Activated B cell treated with CpG ODN at 0.5 μM for 24 hours (primary cell): ENCODE data around the gene TANGO2. TPM values are rescaled to one million over a fixed set of nuclear protein-coding genes. Genes with fewer than 3 reads are reported as not detected.

Experiments
- ATAC-seq: fragments of 200-7000 bp; cut with Tn5 transposase; one replicate; pipeline ENCODE4 v1.10.0; 2021; ENCODE audit warnings: low read depth, mild to moderate bottlenecking, moderate library complexity
- CTCF ChIA-PET: fragments of 350-600 bp; sonication (Branson Sonifier 250); formaldehyde crosslinking; loops from one replicate; lab custom pipeline; 2021; ENCODE audit warnings: antibody characterized with exemption; lab: Charles Lee
- POLR2A ChIA-PET: fragments of 350-600 bp; sonication (Branson Sonifier 250); formaldehyde crosslinking; loops from one replicate; lab custom pipeline; 2021; ENCODE audit warnings: antibody characterized with exemption; lab: Charles Lee
- DNase-seq: peaks from one replicate; pipeline ENCODE4 v3.0.0; 2022
- H3K27ac Mint-ChIP-seq: one replicate; pipeline ENCODE4 v1.8.0; 2020; ENCODE audit warnings: mixed read lengths
- H3K27me3 Mint-ChIP-seq: one replicate; pipeline ENCODE4 v1.8.0; 2021; ENCODE audit warnings: mixed read lengths
- H3K36me3 Mint-ChIP-seq: one replicate; pipeline ENCODE4 v1.8.0; 2021; ENCODE audit warnings: low read depth, mixed read lengths
- H3K4me1 Mint-ChIP-seq: one replicate; pipeline ENCODE4 v1.8.0; 2021; ENCODE audit warnings: mixed read lengths
- H3K4me3 Mint-ChIP-seq: one replicate; pipeline ENCODE4 v1.8.0; 2020; ENCODE audit warnings: mild to moderate bottlenecking, mixed read lengths
- H3K9me3 Mint-ChIP-seq: one replicate; pipeline ENCODE4 v1.8.0; 2020; ENCODE audit warnings: mixed read lengths
- intact Hi-C: fragments of 100-400 bp; cut with micrococcal nuclease; formaldehyde crosslinking; loops from one replicate; pipeline ENCODE4 v1.15.1; 2024
- total RNA-seq: library from RNA; stranded (reverse); gene quantifications from 2 replicates; pipeline ENCODE4 v1.2.3, GENCODE V29; 2022
- TF ChIP-seq, protein P1 (sequence below): fragments of 200-600 bp; IDR thresholded peaks from one replicate; pipeline ENCODE4 v1.8.0; 2022; ENCODE audit warnings: antibody characterized with exemption, mild to moderate bottlenecking

Gene TANGO2
- total RNA-seq, 1 donor from 2014 or later, result 47.2 TPM

DNA sequence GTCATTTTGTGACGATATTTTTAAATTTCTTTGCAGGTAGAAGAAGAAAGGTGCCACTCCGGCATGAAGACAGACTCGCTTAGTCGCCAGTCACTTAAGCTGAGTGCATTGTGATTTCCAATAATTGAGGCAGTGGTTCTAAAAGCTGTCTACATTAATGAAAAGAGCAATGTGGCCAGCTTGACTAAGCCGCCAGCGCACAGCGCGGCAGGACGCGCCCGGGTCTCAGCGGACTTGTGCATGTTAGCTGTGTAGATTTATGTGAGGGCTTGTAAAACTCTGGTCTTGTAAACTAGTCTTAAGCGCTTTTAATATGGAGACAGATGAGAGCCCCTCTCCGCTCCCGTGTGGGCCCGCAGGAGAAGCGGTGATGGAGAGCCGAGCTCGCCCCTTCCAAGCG, 64.7 kb downstream of the TANGO2 start:
- H3K9me3 Mint-ChIP-seq, result no peaks in the 10 kb centered on the region
- TF ChIP-seq, protein P1, sequence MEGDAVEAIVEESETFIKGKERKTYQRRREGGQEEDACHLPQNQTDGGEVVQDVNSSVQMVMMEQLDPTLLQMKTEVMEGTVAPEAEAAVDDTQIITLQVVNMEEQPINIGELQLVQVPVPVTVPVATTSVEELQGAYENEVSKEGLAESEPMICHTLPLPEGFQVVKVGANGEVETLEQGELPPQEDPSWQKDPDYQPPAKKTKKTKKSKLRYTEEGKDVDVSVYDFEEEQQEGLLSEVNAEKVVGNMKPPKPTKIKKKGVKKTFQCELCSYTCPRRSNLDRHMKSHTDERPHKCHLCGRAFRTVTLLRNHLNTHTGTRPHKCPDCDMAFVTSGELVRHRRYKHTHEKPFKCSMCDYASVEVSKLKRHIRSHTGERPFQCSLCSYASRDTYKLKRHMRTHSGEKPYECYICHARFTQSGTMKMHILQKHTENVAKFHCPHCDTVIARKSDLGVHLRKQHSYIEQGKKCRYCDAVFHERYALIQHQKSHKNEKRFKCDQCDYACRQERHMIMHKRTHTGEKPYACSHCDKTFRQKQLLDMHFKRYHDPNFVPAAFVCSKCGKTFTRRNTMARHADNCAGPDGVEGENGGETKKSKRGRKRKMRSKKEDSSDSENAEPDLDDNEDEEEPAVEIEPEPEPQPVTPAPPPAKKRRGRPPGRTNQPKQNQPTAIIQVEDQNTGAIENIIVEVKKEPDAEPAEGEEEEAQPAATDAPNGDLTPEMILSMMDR, result no peak
- H3K4me1 Mint-ChIP-seq, result peaks cover 28% of the 10 kb centered on the region
- no peaks in the 10 kb centered on the region for H3K27me3 Mint-ChIP-seq
- peaks cover 49% of the 10 kb centered on the region for H3K36me3 Mint-ChIP-seq
- ChIA-PET CTCF (no interaction called here), POLR2A (no interaction called here)
- ATAC-seq (no peak), DNase-seq (no peak)
- H3K27ac Mint-ChIP-seq, result no peak overlapping the region
- intact Hi-C loops, result no loop called here
- H3K4me3 Mint-ChIP-seq, result no peak overlapping the region

DNA sequence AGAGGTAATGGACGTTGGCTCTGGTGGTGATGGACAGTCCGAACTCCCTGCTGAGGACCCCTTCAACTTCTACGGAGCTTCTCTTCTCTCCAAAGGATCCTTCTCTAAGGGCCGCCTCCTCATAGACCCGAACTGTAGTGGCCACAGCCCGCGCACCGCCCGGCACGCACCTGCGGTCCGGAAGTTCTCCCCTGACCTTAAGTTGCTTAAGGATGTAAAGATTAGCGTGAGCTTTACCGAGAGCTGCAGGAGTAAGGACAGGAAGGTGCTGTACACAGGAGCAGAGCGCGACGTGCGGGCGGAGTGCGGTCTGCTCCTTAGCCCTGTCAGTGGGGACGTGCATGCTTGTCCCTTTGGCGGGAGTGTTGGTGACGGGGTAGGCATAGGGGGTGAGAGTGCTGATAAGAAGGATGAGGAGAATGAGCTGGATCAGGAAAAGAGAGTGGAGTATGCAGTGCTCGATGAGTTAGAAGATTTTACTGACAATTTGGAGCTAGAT, 65.2 kb downstream of the TANGO2 start:
- DNase-seq (no peak), ATAC-seq (no peak)
- Mint-ChIP-seq H3K4me3 (no peak overlapping the region), H3K27ac (no peak overlapping the region), H3K4me1 (peaks cover 23% of the 10 kb centered on the region), H3K9me3 (no peaks in the 10 kb centered on the region), H3K27me3 (no peaks in the 10 kb centered on the region), H3K36me3 (peaks cover 54% of the 10 kb centered on the region)
- intact Hi-C loops, result no loop called here
- CTCF ChIA-PET, result no interaction called here
- TF ChIP-seq, protein P1, result no peak
- POLR2A ChIA-PET, result interaction anchor here (0.5 kb wide), 1 partner anchor 978 kb away, joined by 4 read pairs; no protein-coding TSS in a partner anchor

DNA sequence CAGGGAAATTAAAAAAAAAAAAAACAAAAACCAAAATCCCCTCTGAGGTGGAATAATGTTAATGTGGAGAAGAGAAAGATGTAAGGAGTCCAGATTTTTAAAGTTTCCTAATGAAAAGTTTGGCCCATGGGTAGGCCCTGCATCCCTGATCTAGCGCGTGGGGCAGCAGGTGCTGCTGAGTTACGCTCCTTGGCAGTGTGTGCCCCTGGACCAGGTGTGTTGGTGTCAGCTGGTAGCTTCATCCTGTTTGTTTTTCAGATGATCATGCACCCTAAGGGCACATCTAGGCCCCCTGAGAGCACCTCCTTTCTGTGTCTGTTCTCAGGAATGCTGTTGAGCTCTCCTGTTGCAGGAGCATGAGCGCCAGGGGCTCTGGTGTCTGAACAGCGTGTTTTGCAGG, 65.9 kb downstream of the TANGO2 start:
- intact Hi-C loops, result no loop called here
- no peak for ATAC-seq
- ChIA-PET CTCF (no interaction called here), POLR2A (interaction anchor here (0.5 kb wide), 1 partner anchor 978 kb away, joined by 4 read pairs; no protein-coding TSS in a partner anchor)
- Mint-ChIP-seq H3K9me3 (no peaks in the 10 kb centered on the region), H3K36me3 (peaks cover 60% of the 10 kb centered on the region), H3K4me3 (no peak overlapping the region), H3K4me1 (peaks cover 17% of the 10 kb centered on the region), H3K27me3 (no peaks in the 10 kb centered on the region), H3K27ac (no peak overlapping the region)
- TF ChIP-seq, protein P1, result no peak
- DNase-seq, result no peak

DNA sequence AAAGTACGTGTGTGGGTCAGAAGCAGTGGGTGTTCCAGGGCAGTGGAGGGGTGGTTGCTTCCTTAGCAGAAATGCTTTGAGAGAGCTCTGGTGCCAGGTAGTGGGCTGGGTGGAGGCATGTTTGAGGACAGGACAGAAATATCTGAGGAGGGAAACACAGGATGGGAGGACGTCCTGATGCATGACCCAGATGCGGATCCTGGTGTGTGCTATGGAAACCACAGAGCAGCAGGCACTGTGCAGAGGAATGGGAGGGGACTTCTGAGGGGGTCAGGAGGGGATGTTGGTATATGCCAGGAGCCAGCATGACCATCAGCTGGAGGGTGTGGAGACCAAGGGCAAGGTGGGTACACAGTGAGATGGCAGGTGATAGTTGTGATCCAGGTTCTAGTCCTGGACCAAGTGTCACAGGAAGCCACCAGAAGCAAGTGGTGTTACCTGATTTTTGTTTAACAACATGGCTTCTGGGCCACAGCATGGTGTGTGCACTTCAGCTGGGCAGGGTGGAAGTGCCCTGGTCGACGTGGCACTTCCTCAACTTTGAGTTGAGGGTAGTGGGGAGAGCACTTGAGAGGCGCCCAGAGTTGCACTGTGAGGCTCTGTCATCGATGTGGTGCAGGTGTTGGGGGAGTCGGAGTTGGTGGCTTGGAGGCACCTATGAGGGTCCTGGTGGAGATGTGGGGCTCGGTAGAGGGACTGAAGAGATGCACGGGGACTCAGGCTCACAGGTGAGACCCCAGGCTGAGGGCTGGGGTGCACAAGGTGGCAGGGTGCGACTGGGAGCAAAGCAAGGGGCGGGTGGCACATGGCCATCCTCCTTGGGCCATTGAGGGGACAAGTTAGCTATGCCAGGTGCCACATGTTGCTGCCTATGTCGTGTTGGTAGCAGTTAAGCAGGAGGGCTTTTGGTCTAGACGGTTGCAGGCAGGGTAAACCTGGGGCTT, 66.7 kb downstream of the TANGO2 start:
- Mint-ChIP-seq H3K36me3 (peaks cover 68% of the 10 kb centered on the region), H3K4me3 (no peak overlapping the region), H3K9me3 (no peaks in the 10 kb centered on the region), H3K27me3 (no peaks in the 10 kb centered on the region), H3K27ac (no peak overlapping the region), H3K4me1 (peaks cover 14% of the 10 kb centered on the region)
- DNase-seq, result no peak
- ATAC-seq, result no peak
- POLR2A ChIA-PET, result no interaction called here
- intact Hi-C loops, result no loop called here
- TF ChIP-seq, protein P1, result no peak
- CTCF ChIA-PET, result no interaction called here

DNA sequence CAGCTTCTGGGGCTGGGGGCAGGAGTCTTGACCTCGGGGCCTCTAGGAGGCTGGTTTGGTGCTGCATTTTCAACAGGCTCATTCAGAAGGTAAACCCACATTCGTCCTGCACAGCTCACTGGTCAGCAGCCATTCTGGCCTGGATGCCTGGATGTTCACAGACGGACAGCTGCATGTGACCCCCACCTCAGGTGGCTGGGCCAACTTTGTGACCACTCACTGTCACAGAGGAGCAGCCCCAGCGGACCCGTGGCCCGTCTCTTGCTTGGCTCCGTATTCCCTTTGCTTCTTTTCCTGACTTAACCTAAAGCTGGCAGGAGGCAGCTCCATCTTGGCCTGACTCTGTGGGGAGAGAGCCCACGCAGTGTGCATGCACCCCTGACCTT, 67.3 kb downstream of the TANGO2 start:
- no peaks in the 10 kb centered on the region for H3K9me3 Mint-ChIP-seq
- peaks cover 8% of the 10 kb centered on the region for H3K4me1 Mint-ChIP-seq
- POLR2A ChIA-PET, result no interaction called here
- H3K27ac Mint-ChIP-seq, result no peak overlapping the region
- no peak for ATAC-seq
- TF ChIP-seq, protein P1, result no peak
- intact Hi-C loops, result no loop called here
- no peaks in the 10 kb centered on the region for H3K27me3 Mint-ChIP-seq
- H3K36me3 Mint-ChIP-seq, result peaks cover 74% of the 10 kb centered on the region
- DNase-seq, result no peak
- no peak overlapping the region for H3K4me3 Mint-ChIP-seq
- CTCF ChIA-PET, result no interaction called here
